ENCODE results near the gene EXOC1L.

EXOC1L gene, protein sequence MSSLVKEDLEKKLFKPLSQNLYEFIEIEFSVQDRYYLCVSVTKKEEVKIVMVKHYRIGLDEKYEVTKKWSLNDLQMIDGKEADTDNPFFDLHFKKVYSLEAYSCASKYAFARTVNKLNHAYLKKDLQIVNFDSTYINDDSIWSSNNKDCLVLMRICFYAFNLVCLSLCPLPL

DNA sequence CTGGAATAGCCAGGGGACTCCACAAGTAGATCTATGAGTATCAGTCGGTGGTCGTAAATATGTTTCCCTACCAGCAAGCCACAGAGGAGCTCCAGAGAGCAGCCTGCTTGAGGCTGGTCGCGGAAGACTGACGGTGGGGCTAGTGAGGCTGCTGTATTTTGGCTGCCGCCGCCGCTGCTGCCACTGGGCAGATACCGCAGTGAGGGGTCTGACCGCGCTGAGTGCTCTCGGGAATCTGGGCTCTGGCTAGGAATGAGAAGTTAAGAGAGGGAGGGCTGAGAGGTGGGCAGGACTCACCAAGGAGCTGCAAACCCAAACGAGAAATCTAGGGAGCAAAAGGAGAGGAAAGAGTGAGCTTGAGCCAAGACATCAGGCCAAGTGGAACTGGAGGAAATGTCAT is at the start of gene EXOC1L:
TSS of gene EXOC1L (plus strand) at position 157 of the 400 bp plus-strand sequence. CDS start at position 394, 237 bp downstream.
- TF ChIP-seq GATA2 (IDR thresholded peaks at IDR 0.05; ENCODE audit: low read depth, low read length) (no peak), GATA3 (IDR thresholded peaks at IDR 0.05; ENCODE audit: low read depth, low read length) (no peak)

DNA sequence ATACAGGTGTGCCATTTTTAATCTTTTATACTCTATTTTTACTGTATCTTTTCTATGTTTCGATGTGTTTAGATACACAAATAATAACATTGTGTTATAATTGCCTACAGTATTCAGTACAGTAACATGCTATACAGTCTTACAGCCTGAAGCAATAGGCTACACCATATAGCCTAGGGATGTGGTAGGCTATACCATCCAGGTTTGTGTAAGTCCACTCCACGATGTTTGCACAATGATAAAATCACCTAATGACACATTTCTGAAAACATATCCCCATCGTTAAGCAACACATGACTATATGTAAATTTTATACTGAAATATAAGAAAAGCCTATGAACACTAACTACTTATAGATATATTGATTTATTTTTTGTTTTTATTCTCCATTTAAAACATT is 48.9 kb upstream of the EXOC1L start:
- TF ChIP-seq GATA2 (IDR thresholded peaks at IDR 0.05; ENCODE audit: low read depth, low read length) (no peak), GATA3 (IDR thresholded peaks at IDR 0.05; ENCODE audit: low read depth, low read length) (no peak)

DNA sequence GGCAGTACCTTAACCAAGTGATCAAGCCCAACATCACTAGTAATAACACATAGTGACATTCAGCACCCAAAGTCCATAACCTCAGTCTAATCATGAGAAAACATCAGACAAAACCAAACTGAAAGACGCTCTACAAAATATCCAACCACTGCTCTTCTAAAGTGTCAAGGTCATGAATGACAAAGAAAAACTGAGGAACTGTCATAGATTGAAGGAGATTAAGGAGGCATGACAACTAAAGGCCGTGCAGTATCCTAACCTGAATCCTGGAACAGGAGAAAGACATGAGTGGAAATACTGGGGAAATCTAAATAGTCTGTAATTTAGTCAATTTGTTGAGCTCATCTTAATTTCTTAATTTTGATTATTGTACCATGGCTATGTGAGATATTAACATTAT is 38.2 kb upstream of the EXOC1L start:
- TF ChIP-seq GATA3 (IDR thresholded peaks at IDR 0.05; ENCODE audit: low read depth, low read length) = no peak
- TF ChIP-seq GATA2 (IDR thresholded peaks at IDR 0.05; ENCODE audit: low read depth, low read length) = no peak

DNA sequence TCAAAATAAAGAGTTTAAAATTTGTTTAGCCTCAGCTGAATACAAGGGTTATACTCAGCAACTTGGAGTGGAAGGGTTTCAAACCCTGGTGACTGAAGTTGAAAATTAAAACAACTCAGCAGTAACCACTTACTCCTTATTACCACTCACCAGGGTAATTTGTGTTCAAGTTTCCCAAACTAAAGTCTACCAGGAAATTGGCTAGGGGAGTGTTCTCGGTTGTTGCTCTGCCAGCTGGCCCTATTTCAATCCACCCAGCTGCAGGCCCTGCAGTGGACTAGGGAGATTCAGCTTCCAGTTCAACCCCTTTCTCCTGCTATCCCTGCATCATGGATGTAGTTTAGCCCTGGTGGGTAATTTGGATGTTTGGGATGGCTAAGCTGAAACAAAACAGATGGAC is 37.8 kb upstream of the EXOC1L start:
- TF ChIP-seq GATA3 (IDR thresholded peaks at IDR 0.05; ENCODE audit: low read depth, low read length) = no peak
- TF ChIP-seq GATA2 (IDR thresholded peaks at IDR 0.05; ENCODE audit: low read depth, low read length) = no peak

DNA sequence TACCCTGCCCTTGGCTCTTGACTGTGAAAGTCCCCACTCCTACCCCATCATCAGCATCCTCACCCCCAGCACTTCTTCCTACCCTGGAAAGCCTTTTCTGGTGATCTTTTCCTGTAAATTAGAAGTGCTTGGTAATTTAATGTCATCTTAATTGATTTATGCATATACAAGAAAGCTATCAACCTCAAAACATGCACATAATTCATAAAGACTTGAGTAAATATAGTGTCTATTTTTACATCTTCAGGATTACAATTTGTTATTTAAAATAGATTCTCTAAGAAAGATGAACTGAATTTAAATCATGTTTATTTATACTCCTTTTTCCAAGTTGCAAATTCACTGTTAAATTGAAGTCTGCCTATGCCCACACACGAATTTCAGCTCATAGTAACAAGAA is 36.0 kb upstream of the EXOC1L start:
- TF ChIP-seq GATA3 (IDR thresholded peaks at IDR 0.05; ENCODE audit: low read depth, low read length) (no peak), GATA2 (IDR thresholded peaks at IDR 0.05; ENCODE audit: low read depth, low read length) (no peak)

DNA sequence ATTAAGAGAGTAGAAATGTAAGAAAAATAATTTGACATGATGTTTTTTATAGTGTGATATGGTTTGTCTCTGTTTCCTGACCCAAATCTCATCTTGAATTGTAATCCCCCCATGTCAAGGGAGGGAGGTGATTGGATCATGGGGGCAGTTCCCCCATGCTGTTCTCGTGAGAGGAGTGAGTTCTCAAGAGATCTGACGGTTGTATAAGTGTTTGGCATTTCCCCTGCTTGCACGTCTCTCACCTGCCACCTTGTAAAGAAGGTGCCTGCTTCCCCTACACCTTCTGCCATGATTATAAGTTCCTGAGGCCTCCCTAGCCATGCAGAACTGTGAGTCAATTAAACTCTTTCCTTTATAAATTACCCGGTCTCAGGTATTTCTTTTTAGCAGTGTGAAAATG is 34.8 kb upstream of the EXOC1L start:
- no peak for TF ChIP-seq GATA2 (IDR thresholded peaks at IDR 0.05; ENCODE audit: low read depth, low read length)
- TF ChIP-seq GATA3 (IDR thresholded peaks at IDR 0.05; ENCODE audit: low read depth, low read length) = no peak

DNA sequence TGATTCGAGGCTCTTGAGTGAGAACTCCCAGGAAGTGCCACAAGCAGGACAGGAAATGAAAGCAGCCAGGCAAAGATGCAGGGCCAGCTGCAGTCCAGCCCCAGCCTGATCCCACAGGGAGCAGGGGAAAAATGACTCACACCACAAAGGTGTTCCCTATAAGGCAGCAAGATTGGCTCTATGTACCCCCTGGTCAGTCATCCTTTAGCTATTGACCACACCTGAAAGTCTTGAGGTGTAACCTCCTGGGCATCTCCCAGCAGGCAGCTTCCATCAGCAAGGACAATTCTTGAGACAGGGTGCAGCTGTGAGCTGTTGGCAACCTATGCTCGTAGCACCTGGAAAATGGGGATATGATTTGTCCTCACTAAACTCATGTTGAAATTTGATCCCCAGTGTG is 27.9 kb upstream of the EXOC1L start:
- TF ChIP-seq GATA2 (IDR thresholded peaks at IDR 0.05; ENCODE audit: low read depth, low read length) (no peak), GATA3 (IDR thresholded peaks at IDR 0.05; ENCODE audit: low read depth, low read length) (no peak)

DNA sequence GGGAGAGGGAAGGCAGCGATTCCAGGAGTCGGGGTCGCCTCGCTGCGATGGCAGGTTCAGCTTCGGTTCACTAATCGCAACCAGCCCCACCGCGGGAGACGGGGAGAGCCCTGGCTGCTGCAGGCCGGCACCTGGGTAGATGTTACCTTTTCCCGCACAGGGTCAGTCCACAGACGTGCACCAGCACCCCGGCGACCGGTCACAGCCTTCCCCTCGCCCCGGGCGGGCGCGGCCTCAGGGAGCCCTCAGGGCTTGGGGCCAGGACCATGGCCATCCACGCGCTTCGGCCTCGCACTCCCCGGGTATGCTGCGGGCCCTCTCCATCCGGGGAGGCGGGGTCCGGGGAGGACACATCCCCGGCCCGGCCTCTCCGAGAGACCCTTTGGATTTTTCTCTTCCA is 26.1 kb upstream of the EXOC1L start:
- TF ChIP-seq GATA2 (IDR thresholded peaks at IDR 0.05; ENCODE audit: low read depth, low read length) = no peak
- TF ChIP-seq GATA3 (IDR thresholded peaks at IDR 0.05; ENCODE audit: low read depth, low read length) = no peak

DNA sequence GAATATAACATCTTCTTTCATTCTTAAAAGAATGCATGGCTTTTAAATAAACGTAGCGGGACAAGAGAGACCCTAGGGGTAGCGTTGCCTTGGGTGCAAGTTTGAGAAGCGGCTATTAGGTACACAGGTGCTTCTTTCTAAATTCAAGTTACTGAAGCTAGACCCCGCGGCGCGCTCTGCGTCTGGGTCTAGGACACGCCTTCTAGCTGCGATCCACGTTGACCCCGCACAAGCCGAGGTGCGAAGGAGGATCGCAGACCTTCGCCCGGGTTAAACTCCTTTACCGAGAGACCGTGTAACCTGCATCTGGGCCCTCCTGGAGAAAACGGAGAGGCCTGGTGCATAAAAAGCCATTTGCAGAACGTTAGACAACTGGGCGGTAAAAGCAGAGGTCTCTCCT is 25.5 kb upstream of the EXOC1L start:
- no peak for TF ChIP-seq GATA3 (IDR thresholded peaks at IDR 0.05; ENCODE audit: low read depth, low read length)
- TF ChIP-seq GATA2 (IDR thresholded peaks at IDR 0.05; ENCODE audit: low read depth, low read length) = no peak

DNA sequence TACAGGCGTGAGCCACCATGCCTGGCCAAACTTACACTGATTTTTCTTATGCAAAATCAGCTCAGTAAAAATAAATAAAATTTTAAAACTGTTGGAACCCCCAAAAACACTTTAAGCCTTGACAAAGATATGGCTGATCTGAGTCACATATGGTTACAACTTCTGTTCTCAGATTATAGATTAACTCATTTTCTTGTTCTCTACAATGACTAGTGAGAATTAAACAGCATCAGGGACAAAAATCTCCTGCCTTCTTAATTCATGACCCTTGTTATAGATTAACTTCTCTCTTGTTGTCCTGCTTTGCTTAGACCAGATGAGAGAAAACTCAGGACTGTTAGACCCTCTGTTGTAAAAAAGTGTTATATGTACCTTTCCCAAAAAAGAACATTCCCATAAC is 24.2 kb upstream of the EXOC1L start:
- TF ChIP-seq GATA2 (IDR thresholded peaks at IDR 0.05; ENCODE audit: low read depth, low read length) = no peak
- no peak for TF ChIP-seq GATA3 (IDR thresholded peaks at IDR 0.05; ENCODE audit: low read depth, low read length)

DNA sequence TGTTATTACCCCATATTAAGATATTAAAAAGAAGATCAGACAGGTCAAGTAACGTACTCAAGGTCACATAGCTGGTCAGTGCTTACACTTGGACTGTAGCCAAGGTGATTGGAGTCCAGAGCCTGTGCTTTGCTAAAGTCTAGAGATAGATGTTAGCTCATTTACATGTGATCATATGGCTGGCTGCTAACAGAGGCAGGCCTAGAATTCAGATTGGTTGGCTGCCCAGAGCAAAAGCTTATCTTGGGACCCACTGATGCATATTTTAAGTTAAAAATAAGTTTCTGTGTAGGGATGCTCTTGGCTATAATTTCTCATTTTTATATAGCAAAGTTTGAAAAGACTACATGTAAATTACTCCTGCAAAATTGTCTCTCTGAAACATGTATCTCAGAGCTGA is 18.1 kb upstream of the EXOC1L start:
- no peak for TF ChIP-seq GATA3 (IDR thresholded peaks at IDR 0.05; ENCODE audit: low read depth, low read length)
- no peak for TF ChIP-seq GATA2 (IDR thresholded peaks at IDR 0.05; ENCODE audit: low read depth, low read length)

DNA sequence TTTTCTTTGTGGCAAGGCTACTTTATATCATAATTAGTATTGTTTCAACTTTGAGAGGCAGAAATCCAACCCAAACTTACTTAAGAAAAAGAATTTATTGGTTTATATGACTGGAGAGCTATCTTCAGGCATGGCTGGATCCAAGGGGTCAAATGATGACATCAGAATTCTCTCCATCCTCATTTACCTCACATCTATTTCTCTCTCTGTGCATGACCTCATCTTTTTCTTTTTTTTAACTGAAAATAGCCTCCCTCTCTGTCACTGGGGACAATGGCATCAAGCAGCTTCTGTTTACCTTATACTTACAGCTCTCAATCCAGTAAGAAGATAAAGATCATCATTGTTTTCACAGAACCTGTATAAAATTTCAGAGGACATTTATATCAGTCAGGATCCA is 12.0 kb upstream of the EXOC1L start:
- TF ChIP-seq GATA3 (IDR thresholded peaks at IDR 0.05; ENCODE audit: low read depth, low read length) (no peak), GATA2 (IDR thresholded peaks at IDR 0.05; ENCODE audit: low read depth, low read length) (no peak)

DNA sequence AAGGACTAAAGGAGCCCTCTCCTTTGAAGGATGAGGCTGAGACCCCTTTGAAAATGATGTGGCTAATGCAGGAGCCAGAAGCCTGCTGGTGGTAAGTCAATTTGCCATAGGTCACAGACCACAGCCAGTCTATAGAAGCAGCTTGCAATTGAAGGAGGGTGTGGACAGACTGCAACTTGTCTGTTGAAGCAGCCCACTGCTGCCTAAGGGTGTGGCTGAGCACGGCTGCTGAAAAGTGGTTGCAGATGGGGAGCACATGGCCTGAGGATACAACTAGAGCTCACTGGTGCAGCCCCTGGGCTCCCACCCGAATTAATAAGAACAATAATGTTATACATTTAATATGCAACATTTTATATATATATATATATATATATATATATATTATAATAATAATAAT is 11.4 kb upstream of the EXOC1L start:
- no peak for TF ChIP-seq GATA2 (IDR thresholded peaks at IDR 0.05; ENCODE audit: low read depth, low read length)
- no peak for TF ChIP-seq GATA3 (IDR thresholded peaks at IDR 0.05; ENCODE audit: low read depth, low read length)

DNA sequence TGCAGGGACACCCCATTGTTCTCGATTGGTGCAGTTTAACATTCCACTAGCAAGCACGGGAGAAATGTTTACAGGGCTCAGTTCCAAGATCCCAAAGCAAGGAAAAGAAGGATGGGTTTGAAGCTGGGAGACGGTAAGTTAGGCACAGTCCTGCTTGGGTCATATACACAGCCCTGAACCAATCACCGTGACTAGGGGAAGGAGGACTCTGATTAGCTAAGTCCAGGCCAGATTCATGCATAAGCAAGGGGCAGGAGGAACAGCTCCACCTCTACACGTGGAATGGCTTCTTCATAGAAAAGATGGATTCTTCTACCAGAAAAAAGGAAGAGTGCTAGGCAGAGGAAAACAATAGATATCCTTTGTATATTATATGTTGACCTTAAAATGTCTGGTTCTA is 11.0 kb upstream of the EXOC1L start:
- TF ChIP-seq GATA3 (IDR thresholded peaks at IDR 0.05; ENCODE audit: low read depth, low read length) (no peak), GATA2 (IDR thresholded peaks at IDR 0.05; ENCODE audit: low read depth, low read length) (no peak)

DNA sequence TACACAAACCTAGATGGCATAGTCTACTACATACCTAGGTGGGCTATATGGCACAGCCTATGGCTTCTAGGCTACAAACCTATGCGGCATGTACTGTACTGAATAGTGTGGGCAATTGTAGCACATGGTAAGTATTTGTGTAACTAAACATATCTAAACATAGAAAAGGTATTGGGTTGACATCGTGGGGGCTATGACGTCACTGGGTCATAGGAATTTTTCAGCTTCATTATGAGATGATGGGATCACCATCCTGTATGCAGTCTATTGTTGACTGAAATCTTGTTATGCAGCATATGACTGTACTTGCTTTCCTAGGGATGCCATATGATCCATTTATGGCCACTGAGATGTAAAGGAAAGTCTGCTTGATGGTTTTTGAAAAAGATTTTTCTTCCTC is 1.9 kb upstream of the EXOC1L start:
- no peak for TF ChIP-seq GATA3 (IDR thresholded peaks at IDR 0.05; ENCODE audit: low read depth, low read length)

DNA sequence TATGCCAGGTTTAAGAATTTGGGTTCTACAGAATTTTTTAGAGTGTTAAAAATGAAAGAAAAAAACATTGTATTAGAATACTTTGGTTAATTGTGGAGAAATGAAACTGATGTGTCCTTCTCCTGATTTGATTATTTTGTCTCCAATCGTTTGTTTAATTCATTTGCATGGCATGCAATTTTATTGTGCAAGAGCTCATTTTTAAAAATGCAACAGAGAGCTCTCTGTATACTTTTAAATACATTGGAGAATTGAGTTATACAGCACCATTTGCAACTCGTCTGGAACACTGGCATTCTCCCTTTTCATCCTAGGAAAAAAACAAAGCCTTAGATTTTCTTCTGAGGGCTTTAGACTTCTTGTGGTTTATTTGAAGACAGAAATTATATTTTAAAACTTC is 689 bp downstream of the EXOC1L start:
- TF ChIP-seq GATA3 (IDR thresholded peaks at IDR 0.05; ENCODE audit: low read depth, low read length) (no peak), GATA2 (IDR thresholded peaks at IDR 0.05; ENCODE audit: low read depth, low read length) (no peak)
